PC-9 (cell line): ENCODE measurements around the gene RGS3.

Experiments
- EZH2 ChIP-seq: fragments of 200-600 bp; sonication (generic); IDR thresholded peaks from 2 replicates; pipeline ENCODE4 v1.8.0; 2017; ENCODE audit warnings: antibody characterized with exemption, low read depth
- TF ChIP-seq, protein P1 (sequence below): fragments of 200-600 bp; sonication (generic); conservative IDR thresholded peaks from 2 replicates; pipeline ENCODE4 v1.6.1; 2017; ENCODE audit warnings: mixed run types, antibody characterized with exemption, mild to moderate bottlenecking, moderate library complexity

DNA sequence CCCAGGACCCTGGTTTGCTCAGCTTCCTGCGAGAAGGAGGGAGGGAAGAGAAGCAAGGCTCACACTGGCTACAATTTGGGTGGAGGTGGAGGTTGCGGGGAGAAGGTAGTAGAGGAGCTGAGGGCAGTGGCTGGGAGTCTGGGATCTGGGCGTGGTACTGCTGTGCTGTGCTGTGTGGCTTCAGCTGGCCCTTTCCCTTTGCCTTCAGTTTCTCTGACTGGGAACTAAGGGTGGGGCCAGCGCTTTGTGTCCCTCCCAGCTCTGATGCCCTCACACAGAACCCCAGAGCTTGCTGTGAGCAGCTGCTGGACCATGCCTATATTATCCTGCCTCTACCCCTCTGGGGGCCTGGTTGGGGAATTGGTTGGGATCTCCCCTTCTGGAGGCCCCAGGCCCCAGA lies 60.9 kb downstream of the RGS3 start:
- TF ChIP-seq EZH2 = no peak
- TF ChIP-seq, protein P1, sequence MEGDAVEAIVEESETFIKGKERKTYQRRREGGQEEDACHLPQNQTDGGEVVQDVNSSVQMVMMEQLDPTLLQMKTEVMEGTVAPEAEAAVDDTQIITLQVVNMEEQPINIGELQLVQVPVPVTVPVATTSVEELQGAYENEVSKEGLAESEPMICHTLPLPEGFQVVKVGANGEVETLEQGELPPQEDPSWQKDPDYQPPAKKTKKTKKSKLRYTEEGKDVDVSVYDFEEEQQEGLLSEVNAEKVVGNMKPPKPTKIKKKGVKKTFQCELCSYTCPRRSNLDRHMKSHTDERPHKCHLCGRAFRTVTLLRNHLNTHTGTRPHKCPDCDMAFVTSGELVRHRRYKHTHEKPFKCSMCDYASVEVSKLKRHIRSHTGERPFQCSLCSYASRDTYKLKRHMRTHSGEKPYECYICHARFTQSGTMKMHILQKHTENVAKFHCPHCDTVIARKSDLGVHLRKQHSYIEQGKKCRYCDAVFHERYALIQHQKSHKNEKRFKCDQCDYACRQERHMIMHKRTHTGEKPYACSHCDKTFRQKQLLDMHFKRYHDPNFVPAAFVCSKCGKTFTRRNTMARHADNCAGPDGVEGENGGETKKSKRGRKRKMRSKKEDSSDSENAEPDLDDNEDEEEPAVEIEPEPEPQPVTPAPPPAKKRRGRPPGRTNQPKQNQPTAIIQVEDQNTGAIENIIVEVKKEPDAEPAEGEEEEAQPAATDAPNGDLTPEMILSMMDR = no peak
